IPS-15b (cell line): ENCODE measurements around the gene COL12A1.

Experiments
- H3K27me3 ChIP-seq: one replicate; pipeline ENCODE4 v1.6.1; 2013; ENCODE audit warnings: low read length; ENCODE audit not compliant: control insufficient read depth, insufficient read depth
- H3K36me3 ChIP-seq: one replicate; pipeline ENCODE4 v1.6.1; 2013; ENCODE audit warnings: low read length; ENCODE audit not compliant: control insufficient read depth, insufficient read depth
- H3K4me1 ChIP-seq: one replicate; pipeline ENCODE4 v1.6.1; 2013; ENCODE audit warnings: mild to moderate bottlenecking, low read length; ENCODE audit not compliant: control insufficient read depth, insufficient read depth
- H3K4me3 ChIP-seq: one replicate; pipeline ENCODE4 v1.5.1; 2013; ENCODE audit warnings: low read depth, low read length
- H3K9ac ChIP-seq: one replicate; pipeline ENCODE4 v1.6.1; 2013; ENCODE audit warnings: low read depth, mild to moderate bottlenecking, low read length
- H3K9me3 ChIP-seq: one replicate; pipeline ENCODE4 v1.6.1; 2013; ENCODE audit warnings: mild to moderate bottlenecking, low read length; ENCODE audit not compliant: control insufficient read depth, insufficient read depth

Gene COL12A1

GRCh38 chr6:75052491-75052890 is 153.4 kb downstream of the COL12A1 start:
- Histone ChIP-seq H3K4me1 (no peaks in the 10 kb centered on the region), H3K36me3 (no peaks in the 10 kb centered on the region), H3K9me3 (no peaks in the 10 kb centered on the region), H3K9ac (no peak overlapping the region), H3K4me3 (no peak overlapping the region), H3K27me3 (no peaks in the 10 kb centered on the region)

- Histone ChIP-seq H3K9me3 (no peaks in the 10 kb centered on the region), H3K4me1 (no peaks in the 10 kb centered on the region), H3K4me3 (no peak overlapping the region), H3K27me3 (no peaks in the 10 kb centered on the region), H3K9ac (no peak overlapping the region), H3K36me3 (no peaks in the 10 kb centered on the region)
Measured at GRCh38 chr6:75049308-75049707, 156.5 kb downstream of the COL12A1 start.

- H3K9ac ChIP-seq, result no peak overlapping the region
- no peaks in the 10 kb centered on the region for H3K27me3 ChIP-seq
- no peaks in the 10 kb centered on the region for H3K4me1 ChIP-seq
- no peaks in the 10 kb centered on the region for H3K36me3 ChIP-seq
- H3K9me3 ChIP-seq, result no peaks in the 10 kb centered on the region
- H3K4me3 ChIP-seq, result no peak overlapping the region
Measured at GRCh38 chr6:75044846-75045245, 161.0 kb downstream of the COL12A1 start.

- H3K4me1 ChIP-seq, result no peaks in the 10 kb centered on the region
- H3K9ac ChIP-seq, result no peak overlapping the region
- H3K27me3 ChIP-seq, result no peaks in the 10 kb centered on the region
- no peaks in the 10 kb centered on the region for H3K9me3 ChIP-seq
- no peaks in the 10 kb centered on the region for H3K36me3 ChIP-seq
- H3K4me3 ChIP-seq, result no peak overlapping the region
Measured at GRCh38 chr6:75041381-75041780, 164.5 kb downstream of the COL12A1 start.
